ENCODE measurements around the gene PAPSS2. TPM values are rescaled to one million over a fixed set of nuclear protein-coding genes. Genes with fewer than 3 reads are reported as not detected.

Gene PAPSS2
- total and polyA plus RNA-seq, 2 experiments from 2014 or later = 13.2 to 19.6 TPM

DNA sequence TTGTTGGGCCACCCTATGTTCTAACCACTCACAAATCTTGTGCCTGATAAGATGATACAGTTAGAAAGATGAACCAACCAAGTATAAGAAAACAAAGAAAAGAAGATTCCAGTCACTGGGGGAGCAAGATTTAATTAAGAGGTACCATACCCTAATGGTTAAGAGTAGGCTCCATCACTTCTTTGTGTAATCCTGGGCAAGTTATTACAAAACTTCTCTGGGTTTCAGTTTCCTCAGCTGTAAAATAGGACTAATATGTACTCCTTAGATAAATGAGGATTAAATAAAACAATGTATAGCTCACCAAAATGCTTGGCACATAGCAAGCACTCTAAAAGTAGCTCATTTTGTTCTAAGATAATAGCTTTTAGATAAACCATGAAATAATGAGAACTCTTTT lies 99.9 kb downstream of the PAPSS2 start:
- ATAC-seq (no peak), DNase-seq (ENCODE audit: low spot score) (no peak)
- H3K4me1 ChIP-seq (ENCODE audit: insufficient read depth) = peaks cover 26% of the 10 kb centered on the region
- TF ChIP-seq, protein P1, sequence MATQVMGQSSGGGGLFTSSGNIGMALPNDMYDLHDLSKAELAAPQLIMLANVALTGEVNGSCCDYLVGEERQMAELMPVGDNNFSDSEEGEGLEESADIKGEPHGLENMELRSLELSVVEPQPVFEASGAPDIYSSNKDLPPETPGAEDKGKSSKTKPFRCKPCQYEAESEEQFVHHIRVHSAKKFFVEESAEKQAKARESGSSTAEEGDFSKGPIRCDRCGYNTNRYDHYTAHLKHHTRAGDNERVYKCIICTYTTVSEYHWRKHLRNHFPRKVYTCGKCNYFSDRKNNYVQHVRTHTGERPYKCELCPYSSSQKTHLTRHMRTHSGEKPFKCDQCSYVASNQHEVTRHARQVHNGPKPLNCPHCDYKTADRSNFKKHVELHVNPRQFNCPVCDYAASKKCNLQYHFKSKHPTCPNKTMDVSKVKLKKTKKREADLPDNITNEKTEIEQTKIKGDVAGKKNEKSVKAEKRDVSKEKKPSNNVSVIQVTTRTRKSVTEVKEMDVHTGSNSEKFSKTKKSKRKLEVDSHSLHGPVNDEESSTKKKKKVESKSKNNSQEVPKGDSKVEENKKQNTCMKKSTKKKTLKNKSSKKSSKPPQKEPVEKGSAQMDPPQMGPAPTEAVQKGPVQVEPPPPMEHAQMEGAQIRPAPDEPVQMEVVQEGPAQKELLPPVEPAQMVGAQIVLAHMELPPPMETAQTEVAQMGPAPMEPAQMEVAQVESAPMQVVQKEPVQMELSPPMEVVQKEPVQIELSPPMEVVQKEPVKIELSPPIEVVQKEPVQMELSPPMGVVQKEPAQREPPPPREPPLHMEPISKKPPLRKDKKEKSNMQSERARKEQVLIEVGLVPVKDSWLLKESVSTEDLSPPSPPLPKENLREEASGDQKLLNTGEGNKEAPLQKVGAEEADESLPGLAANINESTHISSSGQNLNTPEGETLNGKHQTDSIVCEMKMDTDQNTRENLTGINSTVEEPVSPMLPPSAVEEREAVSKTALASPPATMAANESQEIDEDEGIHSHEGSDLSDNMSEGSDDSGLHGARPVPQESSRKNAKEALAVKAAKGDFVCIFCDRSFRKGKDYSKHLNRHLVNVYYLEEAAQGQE (IDR thresholded peaks at IDR 0.05; ENCODE audit: unreplicated experiment) = no peak
- TF ChIP-seq, protein P2, sequence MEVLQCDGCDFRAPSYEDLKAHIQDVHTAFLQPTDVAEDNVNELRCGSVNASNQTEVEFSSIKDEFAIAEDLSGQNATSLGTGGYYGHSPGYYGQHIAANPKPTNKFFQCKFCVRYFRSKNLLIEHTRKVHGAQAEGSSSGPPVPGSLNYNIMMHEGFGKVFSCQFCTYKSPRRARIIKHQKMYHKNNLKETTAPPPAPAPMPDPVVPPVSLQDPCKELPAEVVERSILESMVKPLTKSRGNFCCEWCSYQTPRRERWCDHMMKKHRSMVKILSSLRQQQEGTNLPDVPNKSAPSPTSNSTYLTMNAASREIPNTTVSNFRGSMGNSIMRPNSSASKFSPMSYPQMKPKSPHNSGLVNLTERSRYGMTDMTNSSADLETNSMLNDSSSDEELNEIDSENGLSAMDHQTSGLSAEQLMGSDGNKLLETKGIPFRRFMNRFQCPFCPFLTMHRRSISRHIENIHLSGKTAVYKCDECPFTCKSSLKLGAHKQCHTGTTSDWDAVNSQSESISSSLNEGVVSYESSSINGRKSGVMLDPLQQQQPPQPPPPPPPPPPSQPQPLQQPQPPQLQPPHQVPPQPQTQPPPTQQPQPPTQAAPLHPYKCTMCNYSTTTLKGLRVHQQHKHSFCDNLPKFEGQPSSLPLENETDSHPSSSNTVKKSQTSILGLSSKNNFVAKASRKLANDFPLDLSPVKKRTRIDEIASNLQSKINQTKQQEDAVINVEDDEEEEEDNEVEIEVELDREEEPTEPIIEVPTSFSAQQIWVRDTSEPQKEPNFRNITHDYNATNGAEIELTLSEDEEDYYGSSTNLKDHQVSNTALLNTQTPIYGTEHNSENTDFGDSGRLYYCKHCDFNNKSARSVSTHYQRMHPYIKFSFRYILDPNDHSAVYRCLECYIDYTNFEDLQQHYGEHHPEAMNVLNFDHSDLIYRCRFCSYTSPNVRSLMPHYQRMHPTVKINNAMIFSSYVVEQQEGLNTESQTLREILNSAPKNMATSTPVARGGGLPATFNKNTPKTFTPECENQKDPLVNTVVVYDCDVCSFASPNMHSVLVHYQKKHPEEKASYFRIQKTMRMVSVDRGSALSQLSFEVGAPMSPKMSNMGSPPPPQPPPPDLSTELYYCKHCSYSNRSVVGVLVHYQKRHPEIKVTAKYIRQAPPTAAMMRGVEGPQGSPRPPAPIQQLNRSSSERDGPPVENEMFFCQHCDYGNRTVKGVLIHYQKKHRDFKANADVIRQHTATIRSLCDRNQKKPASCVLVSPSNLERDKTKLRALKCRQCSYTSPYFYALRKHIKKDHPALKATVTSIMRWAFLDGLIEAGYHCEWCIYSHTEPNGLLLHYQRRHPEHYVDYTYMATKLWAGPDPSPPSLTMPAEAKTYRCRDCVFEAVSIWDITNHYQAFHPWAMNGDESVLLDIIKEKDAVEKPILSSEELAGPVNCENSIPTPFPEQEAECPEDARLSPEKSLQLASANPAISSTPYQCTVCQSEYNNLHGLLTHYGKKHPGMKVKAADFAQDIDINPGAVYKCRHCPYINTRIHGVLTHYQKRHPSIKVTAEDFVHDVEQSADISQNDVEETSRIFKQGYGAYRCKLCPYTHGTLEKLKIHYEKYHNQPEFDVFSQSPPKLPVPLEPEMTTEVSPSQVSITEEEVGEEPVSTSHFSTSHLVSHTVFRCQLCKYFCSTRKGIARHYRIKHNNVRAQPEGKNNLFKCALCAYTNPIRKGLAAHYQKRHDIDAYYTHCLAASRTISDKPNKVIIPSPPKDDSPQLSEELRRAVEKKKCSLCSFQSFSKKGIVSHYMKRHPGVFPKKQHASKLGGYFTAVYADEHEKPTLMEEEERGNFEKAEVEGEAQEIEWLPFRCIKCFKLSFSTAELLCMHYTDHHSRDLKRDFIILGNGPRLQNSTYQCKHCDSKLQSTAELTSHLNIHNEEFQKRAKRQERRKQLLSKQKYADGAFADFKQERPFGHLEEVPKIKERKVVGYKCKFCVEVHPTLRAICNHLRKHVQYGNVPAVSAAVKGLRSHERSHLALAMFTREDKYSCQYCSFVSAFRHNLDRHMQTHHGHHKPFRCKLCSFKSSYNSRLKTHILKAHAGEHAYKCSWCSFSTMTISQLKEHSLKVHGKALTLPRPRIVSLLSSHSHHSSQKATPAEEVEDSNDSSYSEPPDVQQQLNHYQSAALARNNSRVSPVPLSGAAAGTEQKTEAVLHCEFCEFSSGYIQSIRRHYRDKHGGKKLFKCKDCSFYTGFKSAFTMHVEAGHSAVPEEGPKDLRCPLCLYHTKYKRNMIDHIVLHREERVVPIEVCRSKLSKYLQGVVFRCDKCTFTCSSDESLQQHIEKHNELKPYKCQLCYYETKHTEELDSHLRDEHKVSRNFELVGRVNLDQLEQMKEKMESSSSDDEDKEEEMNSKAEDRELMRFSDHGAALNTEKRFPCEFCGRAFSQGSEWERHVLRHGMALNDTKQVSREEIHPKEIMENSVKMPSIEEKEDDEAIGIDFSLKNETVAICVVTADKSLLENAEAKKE (CRISPR knock-in tag; IDR thresholded peaks at IDR 0.05) = no peak
- no peak for TF ChIP-seq CTCF (conservative IDR thresholded peaks at IDR 0.05; ENCODE audit: low read depth in 2 of 2)
- TF ChIP-seq, protein P3, sequence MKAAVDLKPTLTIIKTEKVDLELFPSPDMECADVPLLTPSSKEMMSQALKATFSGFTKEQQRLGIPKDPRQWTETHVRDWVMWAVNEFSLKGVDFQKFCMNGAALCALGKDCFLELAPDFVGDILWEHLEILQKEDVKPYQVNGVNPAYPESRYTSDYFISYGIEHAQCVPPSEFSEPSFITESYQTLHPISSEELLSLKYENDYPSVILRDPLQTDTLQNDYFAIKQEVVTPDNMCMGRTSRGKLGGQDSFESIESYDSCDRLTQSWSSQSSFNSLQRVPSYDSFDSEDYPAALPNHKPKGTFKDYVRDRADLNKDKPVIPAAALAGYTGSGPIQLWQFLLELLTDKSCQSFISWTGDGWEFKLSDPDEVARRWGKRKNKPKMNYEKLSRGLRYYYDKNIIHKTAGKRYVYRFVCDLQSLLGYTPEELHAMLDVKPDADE (IDR thresholded peaks at IDR 0.05) = no peak
- TF ChIP-seq JUNB (IDR thresholded peaks at IDR 0.05; ENCODE audit: unreplicated experiment) = no peak
- no peak for TF ChIP-seq ZNF331 (CRISPR knock-in tag; IDR thresholded peaks at IDR 0.05; ENCODE audit: low read depth)
- no peak for TF ChIP-seq EZH2phosphoT487 (IDR thresholded peaks at IDR 0.05; ENCODE audit: unreplicated experiment)
- TF ChIP-seq POLR2AphosphoS5 (IDR thresholded peaks at IDR 0.05; ENCODE audit: low read depth) = no peak
- no peak for TF ChIP-seq STAT1 (IDR thresholded peaks at IDR 0.05; ENCODE audit: unreplicated experiment)
- no peak for TF ChIP-seq EZH2 (IDR thresholded peaks at IDR 0.05; ENCODE audit: low read depth, unreplicated experiment)
- TF ChIP-seq CREB1 (CRISPR knock-in tag; IDR thresholded peaks at IDR 0.05; ENCODE audit: low read depth) = no peak
- TF ChIP-seq ZNF114 (CRISPR knock-in tag; IDR thresholded peaks at IDR 0.05) = no peak
- no peak for TF ChIP-seq NANOG (IDR thresholded peaks at IDR 0.05; ENCODE audit: borderline replicate concordance)
- 0 out of 2 replicates have a peak, but pooled peaks cover 5% of the 10 kb centered on the region for H3F3A ChIP-seq (replicated peaks; ENCODE audit: low read depth)
- H3K27me3 ChIP-seq (ENCODE audit: insufficient read depth) = no peaks in the 10 kb centered on the region
- Mint-ChIP-seq H3K4me3 (no peak overlapping the region), H3K27me3 (ENCODE audit: insufficient read depth, low read depth, poor library complexity) (no peaks in the 10 kb centered on the region), H3K4me1 (peaks cover 22% of the 10 kb centered on the region), H3K36me3 (ENCODE audit: low read depth) (peaks cover 18% of the 10 kb centered on the region; the same call in 2 of the 3 replicates), H3K9me3 (no peaks in the 10 kb centered on the region), H3K27ac (no peak overlapping the region)
- H3K9me2 ChIP-seq (ENCODE audit: insufficient read depth) = no peaks in the 10 kb centered on the region
- H3K79me2 ChIP-seq (replicated peaks; ENCODE audit: insufficient read depth) = no peaks in the 10 kb centered on the region; the same call in 1 of the 2 replicates
- H2AFZ ChIP-seq = no peak overlapping the region
- no peak overlapping the region for H3K4me3 ChIP-seq
- H3K36me3 ChIP-seq (ENCODE audit: insufficient read depth) = no peaks in the 10 kb centered on the region; the same call in 1 of the 2 replicates
- H3K4me2 ChIP-seq = no peak overlapping the region
- H3K27ac ChIP-seq (ENCODE audit: low read depth) = no peak overlapping the region
- no peaks in the 10 kb centered on the region for H4K20me1 ChIP-seq (replicated peaks; ENCODE audit: insufficient read depth)

All from GM23338 (cell line).